NCI-H146 (cell line): Measurements from ENCODE around the gene ANKRD63.

ENCODE experiments used
- DNase-seq: peaks from one replicate; lab custom pipeline; 2025; lab: John Stamatoyannopoulos, UW

The ANKRD63 gene

DNA sequence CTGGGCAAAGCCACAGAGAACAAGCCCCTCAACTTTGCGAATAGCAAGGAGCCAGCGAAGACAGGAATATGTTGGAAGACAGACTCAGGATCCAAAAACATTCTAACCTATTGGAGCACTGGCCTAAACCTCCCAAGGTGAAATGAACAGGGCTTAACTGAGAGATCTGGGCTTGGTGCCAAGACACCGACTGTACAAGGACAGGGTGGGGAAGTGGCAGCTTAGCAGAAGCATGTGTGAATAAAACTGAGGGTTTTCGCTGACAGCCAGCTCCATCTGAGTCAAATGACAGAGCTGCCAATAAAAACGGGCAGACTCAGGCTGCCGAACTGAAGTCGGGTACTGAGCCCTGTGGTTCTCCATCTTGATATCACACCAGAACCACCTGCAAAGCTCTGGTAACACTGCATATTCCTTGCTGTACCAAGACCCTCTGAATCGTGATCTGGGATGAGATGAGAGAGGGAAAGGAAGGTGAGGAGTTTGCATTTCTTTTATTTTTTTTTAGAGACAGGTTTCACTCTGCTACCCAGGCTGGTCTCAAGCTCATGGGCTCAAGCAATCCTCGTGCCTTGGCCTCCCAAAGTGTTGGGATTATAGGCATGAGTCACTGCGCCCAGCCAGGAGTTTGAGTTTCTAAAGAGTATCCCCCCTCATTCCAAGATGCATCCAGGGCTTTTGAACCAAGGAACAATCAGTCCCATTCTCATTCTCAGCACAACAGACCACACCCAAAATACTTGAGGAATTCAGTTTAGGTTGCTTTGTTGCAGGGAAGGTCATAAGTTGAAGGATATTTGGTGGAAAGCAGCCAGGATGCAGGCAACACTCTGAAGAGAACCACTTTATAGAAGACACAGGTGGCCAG, 30.9 kb upstream of the ANKRD63 start:
- DNase-seq, result peak; percentile 29

DNA sequence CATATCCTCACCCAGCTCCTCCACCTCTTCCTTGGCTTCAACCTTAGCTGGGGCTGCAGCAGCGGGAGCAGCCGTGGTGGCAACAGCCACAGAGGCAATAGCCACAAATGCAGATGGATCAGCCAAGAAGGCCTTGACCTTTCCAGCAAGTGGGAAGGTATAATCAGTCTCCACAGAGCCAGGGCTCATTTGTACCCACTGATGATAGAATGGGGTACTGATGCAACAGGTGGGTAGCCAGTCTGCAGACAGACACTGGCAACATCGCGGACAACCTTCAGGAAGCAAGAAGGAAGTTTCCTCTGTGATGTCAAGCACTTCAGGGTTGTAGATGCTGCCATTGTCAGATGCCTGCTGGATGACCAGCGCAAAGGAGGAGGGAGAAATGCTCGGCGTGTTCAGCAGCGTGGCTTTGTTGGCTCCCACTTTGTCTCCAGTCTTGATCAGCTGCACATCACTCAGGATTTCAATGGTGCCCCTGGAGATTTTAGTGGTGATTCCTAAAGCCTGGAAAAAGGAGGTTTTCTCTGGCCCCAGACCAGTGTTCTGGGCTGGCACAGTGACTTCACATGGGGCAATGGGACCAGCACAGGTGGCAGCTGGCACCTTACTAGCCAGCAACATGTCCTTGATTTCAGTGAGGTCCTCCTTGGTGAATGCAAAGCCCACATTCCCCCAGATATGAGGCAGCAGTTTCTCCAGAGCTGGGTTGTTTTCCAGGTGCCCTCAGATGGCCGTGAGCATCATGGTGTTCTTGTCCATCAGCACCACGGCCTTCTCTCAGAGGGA, 29.7 kb upstream of the ANKRD63 start:
- DNase-seq, result no peak

DNA sequence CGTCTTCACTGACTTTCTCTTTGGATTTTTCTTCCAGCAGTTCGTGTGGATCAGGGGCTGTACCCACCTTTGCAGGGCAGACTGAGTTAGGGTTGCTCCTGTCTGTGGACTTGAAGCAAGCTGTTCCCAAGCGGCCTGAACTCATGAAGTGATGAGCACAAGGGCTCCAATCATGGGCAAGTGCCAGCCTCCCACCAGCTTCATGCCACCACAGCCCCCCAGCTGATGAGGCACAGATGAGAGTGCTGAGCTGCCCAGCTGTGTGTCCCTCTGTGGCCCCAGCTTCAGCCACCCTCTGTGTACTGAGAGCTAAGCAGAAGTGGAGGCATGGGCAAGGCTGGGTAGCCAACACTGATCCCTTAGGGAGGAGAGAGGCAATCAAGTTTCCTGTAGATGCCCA, 28.1 kb upstream of the ANKRD63 start:
- no peak for DNase-seq

DNA sequence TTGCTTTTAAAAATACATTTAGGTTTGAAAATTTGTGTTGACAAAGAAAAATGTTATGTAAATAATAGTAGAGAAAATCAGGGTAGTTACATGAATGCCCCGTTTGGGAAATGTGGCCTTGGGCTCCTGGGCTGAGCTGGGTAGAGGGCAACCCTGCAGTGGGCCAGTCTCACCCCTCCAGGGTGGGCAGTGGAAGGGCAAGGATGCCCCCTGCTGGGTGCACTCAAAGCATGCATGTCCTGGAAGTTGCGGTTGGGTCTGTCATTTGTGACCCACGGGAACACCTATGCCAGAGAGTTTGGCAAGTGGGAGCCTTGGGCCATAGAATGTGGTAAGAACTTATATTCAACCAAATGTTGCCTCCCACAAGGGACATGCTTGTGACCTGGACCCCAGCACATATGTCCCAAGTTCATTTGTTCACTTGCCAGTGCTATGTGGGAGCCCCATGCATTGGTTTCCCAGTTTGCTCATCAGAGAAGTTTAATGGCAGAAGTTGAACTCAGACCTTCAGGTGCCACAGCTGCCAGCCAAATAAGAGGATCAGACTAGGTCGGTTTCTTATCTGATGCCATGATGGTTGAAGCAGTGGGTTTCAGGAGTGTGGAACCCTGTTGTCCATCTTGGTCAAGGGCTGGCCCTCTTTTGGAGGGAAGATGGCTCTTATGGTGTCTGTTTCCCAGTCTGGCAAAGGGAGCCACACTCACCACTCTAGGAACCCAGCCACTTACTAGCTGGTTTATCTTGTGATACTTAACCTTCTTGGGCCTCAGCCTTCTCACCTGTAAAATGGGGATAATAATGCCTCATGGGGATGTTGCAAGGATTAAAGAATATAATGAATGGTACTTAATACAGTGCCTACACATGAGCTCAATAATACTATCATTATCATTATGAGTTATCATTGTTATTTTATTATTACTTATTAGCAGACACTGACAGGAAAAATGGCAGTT, 27.4 kb upstream of the ANKRD63 start:
- DNase-seq, result peak; percentile 23

DNA sequence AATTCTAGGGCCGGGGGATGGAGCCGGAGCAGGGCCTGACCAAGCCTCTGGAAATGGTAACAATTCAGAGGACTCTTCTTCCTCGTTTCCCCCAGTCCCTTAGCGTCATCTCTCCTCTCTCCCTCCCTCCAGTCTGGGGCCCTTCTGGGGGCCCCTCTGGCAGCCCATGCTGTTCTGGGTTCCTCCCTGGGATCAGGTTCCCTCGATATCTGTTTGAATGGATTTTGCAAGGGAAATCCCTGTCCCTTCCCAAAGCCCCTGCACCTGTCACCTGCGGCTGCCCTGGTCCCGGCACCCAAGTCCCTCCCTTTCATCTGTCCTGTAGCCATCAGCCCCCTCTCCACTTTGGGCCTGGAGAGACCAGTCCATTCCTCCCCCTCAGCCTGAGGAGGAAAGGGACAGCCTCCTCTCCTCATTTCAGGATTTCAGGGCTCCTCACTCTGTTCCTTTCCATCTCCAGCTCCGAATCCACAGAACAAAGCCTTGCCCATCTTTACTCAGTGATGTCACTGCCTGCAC, 26.5 kb upstream of the ANKRD63 start:
- no peak for DNase-seq

DNA sequence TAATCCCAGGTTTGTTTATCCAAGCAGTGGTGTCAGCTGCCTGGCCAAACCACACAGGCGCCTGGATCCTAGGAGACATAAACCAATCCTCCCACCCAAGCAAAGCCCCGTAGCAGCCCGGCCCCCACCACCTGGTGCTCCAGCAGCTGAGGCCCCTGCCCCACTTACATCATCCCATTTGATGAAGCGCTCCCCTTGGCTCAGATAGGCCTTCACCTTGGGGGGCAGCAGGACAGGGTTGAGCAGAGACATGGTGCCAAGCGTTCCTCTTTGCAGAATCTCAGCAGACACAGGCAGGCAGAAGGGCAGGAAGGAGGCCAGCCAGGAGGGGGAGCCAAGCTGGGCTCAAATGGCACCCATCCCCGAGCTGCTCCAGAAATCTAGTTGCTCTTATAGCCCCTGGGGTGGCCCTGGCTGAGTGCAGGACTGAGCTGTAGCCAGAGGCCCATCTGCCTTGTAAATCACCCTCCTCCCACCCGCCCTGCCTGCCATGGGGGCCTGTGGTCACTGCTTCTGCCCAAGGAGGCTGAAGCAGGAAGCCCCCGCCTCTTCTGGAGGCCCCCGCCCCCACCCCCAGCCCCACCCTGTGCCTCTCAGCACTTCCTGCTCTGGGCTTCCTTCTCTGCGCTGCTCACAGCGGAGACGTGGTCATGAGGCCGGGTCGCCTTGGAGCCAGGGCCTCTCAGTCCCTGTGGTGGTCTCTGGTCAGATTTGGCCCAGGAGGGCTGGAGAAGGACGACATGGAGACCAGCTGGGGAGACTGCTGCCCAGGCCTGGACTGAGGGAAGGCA, 24.8 kb upstream of the ANKRD63 start, which contains the start of gene PLCB2:
TSS of gene PLCB2 (minus strand) at position 515 of the 791 bp plus-strand sequence. CDS start at position 252, 263 bp downstream.
- DNase-seq, result no peak

DNA sequence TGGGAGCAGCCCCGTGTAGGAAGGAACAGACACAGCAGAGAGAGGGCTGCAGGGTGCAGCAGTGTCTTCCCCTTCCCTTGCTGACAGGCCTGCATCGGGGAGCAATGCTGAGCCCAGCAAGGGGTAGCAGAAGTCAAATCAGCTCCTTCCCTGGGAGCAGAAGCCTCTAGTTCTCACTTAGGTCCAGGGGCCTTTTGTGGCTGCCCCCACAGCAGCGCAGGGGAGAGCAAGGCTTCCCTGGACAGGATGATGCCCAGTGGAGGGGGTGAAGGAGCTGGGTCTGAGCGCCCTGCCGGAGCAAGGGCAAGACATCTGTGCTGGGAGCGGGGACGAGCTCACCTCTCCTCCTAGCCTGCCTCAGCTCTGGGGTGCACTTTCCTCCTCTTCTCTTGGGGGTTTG, 24.0 kb upstream of the ANKRD63 start:
- no peak for DNase-seq

DNA sequence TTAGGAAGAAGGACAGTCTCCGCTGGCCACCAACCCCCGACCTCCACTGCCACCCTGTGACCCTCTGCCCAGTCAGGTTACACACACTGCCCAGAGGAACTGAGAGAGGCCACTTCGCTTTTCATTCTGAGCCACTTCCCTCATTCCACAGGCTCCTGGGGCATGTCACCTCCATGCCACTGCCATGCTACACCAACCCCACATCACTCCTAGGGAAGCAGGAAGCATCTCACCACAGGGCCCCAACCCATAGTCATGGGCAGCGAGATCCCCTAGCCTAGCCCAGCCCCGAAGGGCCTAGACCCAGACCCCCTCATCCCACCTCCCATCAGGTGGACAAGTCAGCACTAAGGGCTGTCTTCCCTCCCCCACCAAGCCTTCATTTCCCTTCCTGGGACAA, 23.5 kb upstream of the ANKRD63 start:
- DNase-seq, result no peak

DNA sequence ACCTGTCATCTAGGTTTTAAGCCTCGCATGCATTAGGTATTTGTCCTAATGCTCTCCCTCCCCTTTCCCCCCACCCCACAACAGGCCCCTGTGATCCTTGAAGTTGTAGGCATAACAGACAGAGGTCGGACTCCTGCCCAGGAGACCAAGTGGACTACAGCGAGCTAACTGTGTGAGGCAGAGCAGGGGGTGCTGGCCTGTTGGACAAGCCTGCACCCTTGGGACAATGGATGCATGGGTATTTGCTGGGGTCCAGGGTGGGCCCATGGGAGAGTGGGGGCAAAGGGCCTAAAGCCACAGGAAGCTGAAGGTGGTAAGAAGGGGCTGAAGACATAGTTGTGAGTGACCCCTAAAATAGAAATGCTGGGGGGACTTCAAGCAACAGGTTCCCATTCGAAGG, 22.4 kb upstream of the ANKRD63 start:
- no peak for DNase-seq

DNA sequence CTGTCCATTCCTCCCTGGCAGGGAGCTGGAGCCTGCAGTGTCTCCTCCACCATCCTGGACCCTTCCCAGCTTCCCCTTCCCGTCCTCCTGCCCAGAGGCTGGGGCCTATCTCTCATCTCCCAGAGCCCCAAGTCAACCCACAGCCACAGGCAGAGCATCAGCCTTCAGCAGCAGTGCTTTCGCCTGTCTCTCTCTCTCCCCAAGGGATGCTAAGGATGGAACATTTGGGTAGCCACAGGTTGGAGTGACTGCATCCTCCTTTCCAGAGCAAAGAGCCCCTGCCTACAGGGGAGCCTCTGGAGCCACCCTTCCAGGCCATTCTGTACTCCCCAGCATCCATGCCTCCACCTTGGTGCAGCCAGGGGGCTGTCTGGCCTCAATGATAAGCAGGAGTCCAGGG, 20.7 kb upstream of the ANKRD63 start:
- no peak for DNase-seq

DNA sequence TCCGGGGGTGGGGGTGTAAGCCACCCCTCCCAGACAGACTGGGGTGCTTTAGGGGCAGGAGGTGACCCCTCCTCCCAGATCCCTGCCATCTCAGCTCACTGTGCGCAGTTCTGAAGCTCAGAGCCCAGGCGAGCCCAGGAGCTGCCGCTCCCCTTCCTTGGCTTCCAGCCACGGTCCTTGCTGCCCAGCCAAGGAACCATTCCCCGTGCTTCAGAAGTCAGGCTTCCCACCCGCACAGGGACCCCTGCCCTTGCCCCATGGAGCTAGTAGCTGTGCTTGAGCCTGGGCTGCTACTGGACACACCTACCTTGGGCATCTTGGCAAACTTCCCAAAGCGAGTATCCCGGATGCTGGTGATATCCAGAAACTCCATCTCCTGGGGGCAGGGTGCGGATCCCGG, 20.1 kb upstream of the ANKRD63 start:
- DNase-seq, result no peak

DNA sequence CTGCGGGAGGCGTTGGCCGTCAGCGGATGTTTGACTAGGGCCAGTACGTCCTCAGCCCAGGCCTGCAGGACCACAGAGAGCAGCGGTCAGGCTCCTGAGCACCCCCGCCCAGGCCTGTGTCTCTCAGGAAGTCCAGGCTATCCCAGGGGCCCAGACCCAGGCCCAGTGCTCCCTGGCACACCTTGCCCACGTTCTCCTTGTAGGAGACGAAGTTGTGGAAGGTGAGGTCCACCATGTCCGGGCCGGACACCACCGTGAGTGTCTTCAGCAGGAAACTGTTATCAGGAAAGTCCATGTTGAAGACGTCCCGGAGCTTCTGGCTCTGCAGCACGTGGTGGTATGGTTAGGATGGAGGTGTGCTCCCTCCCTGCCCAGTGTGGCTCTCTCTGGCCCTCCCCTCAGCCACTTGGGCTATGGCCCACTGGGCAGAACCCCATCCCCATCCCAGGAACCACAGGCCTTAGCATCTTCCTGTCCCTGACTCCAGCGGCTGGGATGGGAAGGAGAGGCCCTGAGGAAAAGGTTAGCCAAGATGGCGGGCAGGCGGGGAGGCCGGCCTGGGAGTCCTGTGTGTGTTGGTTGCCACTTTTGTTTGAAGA, 19.5 kb upstream of the ANKRD63 start:
- no peak for DNase-seq

DNA sequence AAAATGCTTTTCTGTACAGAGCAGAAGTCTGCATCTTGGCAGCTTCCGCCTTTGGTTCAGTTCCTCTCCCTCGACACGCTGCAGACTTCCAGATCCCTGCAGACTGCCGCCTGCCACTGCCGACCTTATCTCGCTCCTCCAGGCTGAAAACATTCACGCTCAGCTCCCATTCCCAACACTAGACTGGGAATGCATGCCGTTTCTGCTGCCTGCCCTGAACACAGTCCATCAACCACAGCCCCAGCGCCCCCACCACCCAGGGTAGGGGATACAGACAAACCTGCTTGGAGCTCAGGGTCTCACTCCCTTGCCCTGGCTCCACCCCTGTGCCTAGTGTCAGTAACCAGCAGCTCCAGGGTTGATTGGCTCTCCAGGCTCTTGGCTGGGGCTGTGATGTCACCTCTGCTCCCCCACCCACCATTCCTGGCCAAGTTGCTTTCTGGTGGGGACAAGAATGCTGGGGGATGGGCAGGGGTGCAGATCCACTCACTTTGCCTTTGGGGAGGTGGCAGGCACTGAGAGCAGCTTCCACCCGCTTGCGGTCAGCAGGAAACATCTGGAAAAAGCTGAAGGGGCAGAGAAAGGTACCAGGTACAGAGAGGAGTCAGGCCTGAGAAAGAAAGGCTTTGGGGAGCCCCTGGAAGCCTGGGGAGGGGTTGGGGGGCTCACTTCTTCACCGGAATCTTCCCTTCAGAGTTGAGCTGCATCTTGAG, 18.8 kb upstream of the ANKRD63 start:
- no peak for DNase-seq

DNA sequence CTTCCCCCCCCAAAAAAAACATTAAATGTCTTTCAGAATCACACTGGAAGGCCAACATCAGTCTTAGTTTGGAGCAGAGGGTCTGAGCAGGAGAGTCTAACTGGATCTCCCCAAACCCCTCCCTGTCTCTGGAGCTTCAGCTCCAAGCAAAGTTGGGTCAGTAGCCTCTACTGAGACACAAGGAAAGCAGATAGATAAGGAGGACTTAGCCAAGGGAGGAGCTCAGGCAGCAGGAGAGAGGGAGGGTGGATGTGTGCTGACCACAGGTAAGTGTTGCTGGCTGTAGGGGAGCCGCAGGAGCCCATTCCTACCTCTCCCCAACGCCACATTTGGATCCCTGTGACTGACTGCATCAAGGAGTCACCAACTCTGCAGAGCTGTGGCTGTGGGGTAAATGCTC, 17.9 kb upstream of the ANKRD63 start:
- no peak for DNase-seq

DNA sequence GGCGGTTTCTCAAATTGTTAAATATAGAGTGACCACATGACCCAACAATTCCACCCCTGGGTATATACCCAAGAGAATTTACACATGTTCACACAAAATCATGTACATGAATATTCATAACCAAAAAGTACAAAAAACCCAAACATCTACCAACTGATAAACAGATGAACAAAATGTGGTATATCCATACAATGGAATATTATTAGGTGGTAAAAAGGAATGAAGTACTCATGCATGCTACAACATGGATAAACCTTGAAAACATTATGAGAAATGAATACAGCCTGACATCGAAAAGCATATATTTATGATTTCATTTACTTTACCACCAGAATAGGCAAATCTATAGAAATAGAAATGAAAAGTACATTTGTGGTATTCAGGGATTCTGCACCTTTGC, 17.5 kb upstream of the ANKRD63 start:
- DNase-seq, result no peak

DNA sequence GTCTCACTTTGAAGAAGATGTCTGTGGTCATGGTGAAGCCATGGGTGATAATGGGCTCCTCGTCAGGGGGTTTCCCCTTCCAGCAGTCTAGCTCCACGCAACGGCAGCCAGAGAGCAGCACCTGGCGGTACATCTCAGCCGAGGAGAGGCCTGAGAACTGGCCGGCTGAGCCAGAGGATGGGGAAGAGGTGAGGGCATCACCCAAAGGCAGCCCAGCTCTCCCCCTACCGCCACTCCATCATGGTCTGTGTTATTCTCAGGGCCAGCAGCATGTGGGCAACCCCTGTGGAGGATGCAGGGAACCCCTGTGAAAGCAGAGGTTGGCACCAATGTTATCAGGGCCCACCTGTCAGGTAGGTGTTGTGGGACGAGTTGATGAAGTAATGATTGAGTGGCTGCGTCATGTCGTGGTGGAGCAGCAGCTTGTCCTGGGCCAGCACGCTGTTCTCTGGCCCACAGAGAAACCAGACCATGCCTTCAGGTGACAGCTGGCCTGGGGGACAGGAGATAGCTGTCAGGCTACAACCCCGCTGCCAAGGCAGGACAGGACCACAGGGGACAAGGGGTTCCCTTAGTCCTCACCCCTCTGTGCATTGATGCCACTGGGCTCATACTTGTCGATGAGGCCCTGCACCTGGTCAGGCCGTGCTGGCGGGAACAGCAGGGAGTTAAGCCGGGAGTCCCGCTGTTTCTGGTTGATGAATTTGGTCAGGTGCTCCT, 15.5 kb upstream of the ANKRD63 start:
- peak; percentile 29 for DNase-seq

DNA sequence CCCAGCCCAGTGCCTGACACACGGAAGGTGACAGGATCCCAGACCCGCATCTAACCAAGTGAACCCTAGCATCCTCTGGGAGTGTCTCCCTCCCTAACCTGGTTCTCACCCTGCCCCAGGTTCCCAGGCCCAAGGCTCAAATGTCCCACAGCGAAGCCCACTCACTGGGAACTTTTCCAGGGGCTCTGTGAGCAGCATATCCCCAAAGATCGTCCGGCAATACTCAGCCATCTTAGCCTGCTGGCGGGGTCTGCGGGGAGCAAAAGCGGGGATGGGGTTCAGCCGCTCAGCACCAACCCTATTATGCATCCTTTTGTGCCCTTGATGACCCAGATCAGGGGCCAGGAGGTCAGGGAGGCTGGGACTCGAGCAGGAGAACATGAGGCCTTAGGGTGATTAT, 14.5 kb upstream of the ANKRD63 start:
- no peak for DNase-seq

DNA sequence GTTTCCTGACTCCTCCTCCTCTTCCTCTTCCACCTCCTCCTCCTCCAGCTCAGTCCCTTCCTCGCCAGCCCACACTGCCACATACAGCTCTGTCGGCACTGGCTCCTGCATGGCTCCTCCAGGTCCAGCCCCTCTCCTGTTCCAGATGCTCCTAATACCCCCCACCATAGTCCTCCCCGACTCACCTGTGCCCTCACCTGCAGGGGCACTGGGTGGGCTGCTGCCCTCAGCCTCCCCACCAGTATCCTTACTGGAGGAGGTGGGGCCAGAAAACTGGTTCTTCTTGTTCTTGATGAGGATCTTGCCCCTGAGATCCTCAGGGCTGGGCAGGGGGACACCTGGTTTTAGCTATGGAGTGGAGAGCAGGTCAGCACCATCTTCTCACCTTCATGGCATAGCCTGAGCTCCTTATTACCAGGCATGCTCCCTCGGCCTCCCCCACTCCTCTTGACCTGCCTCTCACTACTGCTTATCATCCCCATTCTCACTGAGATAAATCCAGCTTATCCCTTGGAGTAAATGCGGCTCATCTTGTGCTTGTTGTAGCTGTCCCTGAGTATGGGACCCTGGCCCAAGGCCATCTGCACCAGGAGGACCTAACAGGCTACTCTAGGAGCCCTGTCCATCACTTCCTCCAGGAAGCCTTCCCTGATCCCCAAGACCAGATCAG, 13.8 kb upstream of the ANKRD63 start:
- DNase-seq, result no peak
